Right kidney (tissue), 1 donor: ENCODE results near the gene USE1.

Experiments used
- DNase-seq: peaks from one replicate; pipeline ENCODE4 v3.0.0-alpha.2; 2016

USE1 gene

GRCh38 chr19:17202713-17203112, 12.4 kb upstream of the USE1 start:
- no peak for DNase-seq

GRCh38 chr19:17205237-17206140, 9.7 kb upstream of the USE1 start:
- DNase-seq = peak; percentile 28

GRCh38 chr19:17206736-17207581, 8.2 kb upstream of the USE1 start:
- DNase-seq = no peak

- DNase-seq = no peak
Observed at GRCh38 chr19:17209126-17210036, 5.8 kb upstream of the USE1 start.

- DNase-seq = no peak
Observed at GRCh38 chr19:17210296-17210695, 4.9 kb upstream of the USE1 start.

- DNase-seq = no peak
Observed at GRCh38 chr19:17211547-17212446, 3.4 kb upstream of the USE1 start.

- no peak for DNase-seq
Observed at GRCh38 chr19:17213334-17213733, 1.8 kb upstream of the USE1 start.

- DNase-seq = no peak
Observed at GRCh38 chr19:17214508-17215126, 540 bp upstream of the USE1 start.

GRCh38 chr19:17216058-17216670, 1.0 kb downstream of the USE1 start:
- no peak for DNase-seq

- no peak for DNase-seq
Observed at GRCh38 chr19:17219286-17219685, 4.1 kb downstream of the USE1 start.

- no peak for DNase-seq
Observed at GRCh38 chr19:17220207-17220758, 5.1 kb downstream of the USE1 start.

- DNase-seq = no peak
Observed at GRCh38 chr19:17225053-17225452, 9.9 kb downstream of the USE1 start.

GRCh38 chr19:17226002-17226933, 11.1 kb downstream of the USE1 start, which contains the start of gene OCEL1:
Gene OCEL1 (plus strand): TSS chr19:17226226. CDS start chr19:17226248, 22 bp downstream.
- peak; percentile 100 for DNase-seq

GRCh38 chr19:17227798-17228367, 12.7 kb downstream of the USE1 start:
- DNase-seq = no peak

- no peak for DNase-seq
Observed at GRCh38 chr19:17229890-17230289, 14.7 kb downstream of the USE1 start.

- no peak for DNase-seq
Observed at GRCh38 chr19:17232258-17232657, 17.1 kb downstream of the USE1 start.

- peak; percentile 47 for DNase-seq
Observed at GRCh38 chr19:17234911-17235299, 19.7 kb downstream of the USE1 start.

- DNase-seq = peak; percentile 89
Observed at GRCh38 chr19:17235300-17235970, 20.3 kb downstream of the USE1 start.
